Measurements from ENCODE around the gene TRIM40.

GRCh38 chr6:30172681-30173080 lies 36.7 kb downstream of the TRIM40 start:
- no peak for TF ChIP-seq FOXK2 (IDR thresholded peaks at IDR 0.05)
- no peak for TF ChIP-seq ZNF384 (IDR thresholded peaks at IDR 0.05)
- no peak for TF ChIP-seq SUZ12 (IDR thresholded peaks at IDR 0.05)
- no peak for TF ChIP-seq LEF1 (IDR thresholded peaks at IDR 0.05; ENCODE audit: borderline replicate concordance)
